Nephron (organoid): ENCODE results near the gene ARMC8.

Experiments used
- H3K27ac Mint-ChIP-seq, 3 experiments: 2 replicates each; pipeline ENCODE4 v1.8.0; 2020; ENCODE audit warnings: mixed read lengths in 3 of 3, mild to moderate bottlenecking in 2 of 3, moderate library complexity in 1 of 3
- H3K27me3 Mint-ChIP-seq: 2 replicates; pipeline ENCODE4 v1.8.0; 2021; ENCODE audit warnings: low read depth, mild to moderate bottlenecking, moderate library complexity, mixed read lengths
- H3K36me3 Mint-ChIP-seq: 2 replicates; pipeline ENCODE4 v1.8.0; 2020; ENCODE audit warnings: low read depth, mixed read lengths
- H3K4me1 Mint-ChIP-seq: 2 replicates; pipeline ENCODE4 v1.8.0; 2020; ENCODE audit warnings: mixed read lengths
- H3K4me3 Mint-ChIP-seq, 3 experiments: 2 replicates each; pipeline ENCODE4 v1.8.0; 2020; ENCODE audit warnings: mild to moderate bottlenecking in 3 of 3, mixed read lengths in 3 of 3, moderate library complexity in 2 of 3
- H3K9me3 Mint-ChIP-seq: 2 replicates; pipeline ENCODE4 v1.8.0; 2020; ENCODE audit warnings: mixed read lengths
- CTCF ChIP-seq, 3 experiments: fragments of 200-600 bp; sonication (generic); IDR thresholded peaks; one replicate each; pipeline ENCODE4 v1.5.0; 2021; ENCODE audit warnings: antibody characterized with exemption in 3 of 3; ENCODE audit not compliant: unreplicated experiment in 3 of 3

ARMC8 gene

GRCh38 chr3:138297876-138298275 is 110.8 kb downstream of the ARMC8 start:
- no peaks in the 10 kb centered on the region for H3K4me1 Mint-ChIP-seq
- peaks cover 30% of the 10 kb centered on the region for H3K36me3 Mint-ChIP-seq
- H3K27me3 Mint-ChIP-seq: no peaks in the 10 kb centered on the region
- no peak for TF ChIP-seq CTCF (IDR thresholded peaks at IDR 0.05; ENCODE audit: unreplicated experiment in 3 of 3)
- H3K9me3 Mint-ChIP-seq: no peaks in the 10 kb centered on the region
- no peak overlapping the region for H3K27ac Mint-ChIP-seq
- no peak overlapping the region for H3K4me3 Mint-ChIP-seq

DNA sequence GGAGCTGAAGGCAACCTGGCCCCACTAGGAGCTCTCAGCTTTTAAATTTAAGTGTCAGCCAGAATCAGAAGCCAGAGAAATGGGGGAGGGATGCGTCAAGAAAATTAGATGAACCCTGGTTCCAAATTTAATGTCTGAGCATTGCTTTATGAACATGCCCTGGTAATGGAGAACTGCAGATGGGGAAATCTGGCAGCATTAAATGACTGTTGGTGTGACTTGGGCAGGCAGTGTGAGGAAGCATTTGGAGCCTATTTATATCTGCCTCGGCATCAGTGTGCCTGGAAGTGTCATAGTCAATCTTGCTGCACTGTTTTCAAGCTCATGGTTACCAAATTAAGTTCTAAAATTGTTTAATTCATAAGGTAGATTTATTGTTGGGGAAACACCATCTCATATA is 113.5 kb downstream of the ARMC8 start:
- H3K27ac Mint-ChIP-seq: no peak overlapping the region
- no peak for TF ChIP-seq CTCF (IDR thresholded peaks at IDR 0.05; ENCODE audit: unreplicated experiment in 3 of 3)
- no peaks in the 10 kb centered on the region for H3K4me1 Mint-ChIP-seq
- peaks cover 15% of the 10 kb centered on the region for H3K36me3 Mint-ChIP-seq
- no peaks in the 10 kb centered on the region for H3K27me3 Mint-ChIP-seq
- peaks cover 3% of the 10 kb centered on the region for H3K9me3 Mint-ChIP-seq
- no peak overlapping the region for H3K4me3 Mint-ChIP-seq

DNA sequence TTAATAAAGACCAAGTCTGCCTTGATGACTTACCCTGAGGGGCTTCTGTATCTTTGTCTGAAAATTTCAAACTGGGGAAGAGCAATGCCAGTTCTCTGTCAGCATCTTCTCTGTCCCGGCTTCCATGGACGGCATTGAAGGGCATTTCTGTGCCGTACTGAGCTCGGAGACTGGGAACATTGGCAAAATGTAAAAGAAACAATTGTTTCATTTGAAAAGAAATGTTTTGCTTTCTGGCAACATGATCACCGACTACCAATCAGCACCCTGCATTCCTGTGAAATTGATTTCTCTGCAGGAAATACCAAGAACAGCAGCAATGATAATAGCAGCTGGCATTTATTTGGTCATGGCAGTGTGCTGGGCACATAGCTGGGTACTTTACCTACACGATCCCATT is 116.4 kb downstream of the ARMC8 start:
- H3K4me3 Mint-ChIP-seq: no peak overlapping the region
- H3K27ac Mint-ChIP-seq: no peak overlapping the region

DNA sequence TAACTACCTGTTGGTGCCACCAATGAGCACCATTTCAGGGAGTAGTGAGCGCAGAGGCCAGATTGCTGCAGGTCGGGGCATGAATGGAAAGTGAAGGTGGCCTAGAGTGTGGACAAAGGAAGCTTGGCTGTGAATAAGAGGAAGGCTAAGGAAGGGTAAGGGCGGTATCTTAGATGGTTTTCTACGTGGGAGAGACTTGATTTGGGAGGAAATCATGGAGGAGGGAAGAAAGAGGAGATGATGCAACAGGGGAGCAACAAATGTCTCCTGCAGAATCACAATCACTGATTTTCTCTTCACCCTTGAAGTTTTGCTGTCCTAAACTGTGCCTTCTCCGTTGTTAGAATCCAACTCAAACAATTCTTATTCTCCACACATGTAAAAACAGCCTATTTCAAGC is 120.8 kb downstream of the ARMC8 start:
- no peaks in the 10 kb centered on the region for H3K4me1 Mint-ChIP-seq
- no peak overlapping the region for H3K4me3 Mint-ChIP-seq
- H3K27me3 Mint-ChIP-seq: peaks cover 17% of the 10 kb centered on the region
- H3K27ac Mint-ChIP-seq: no peak overlapping the region
- H3K9me3 Mint-ChIP-seq: peaks cover 38% of the 10 kb centered on the region
- H3K36me3 Mint-ChIP-seq: peaks cover 10% of the 10 kb centered on the region
- TF ChIP-seq CTCF (IDR thresholded peaks at IDR 0.05; ENCODE audit: unreplicated experiment in 3 of 3): no peak

More for the DNA sequence above, 116.4 kb downstream of the ARMC8 start:
- Mint-ChIP-seq H3K36me3 (peaks cover 20% of the 10 kb centered on the region), H3K9me3 (peaks cover 15% of the 10 kb centered on the region), H3K27me3 (peaks cover 6% of the 10 kb centered on the region), H3K4me1 (no peaks in the 10 kb centered on the region)
- TF ChIP-seq CTCF (IDR thresholded peaks at IDR 0.05; ENCODE audit: unreplicated experiment in 3 of 3): no peak

DNA sequence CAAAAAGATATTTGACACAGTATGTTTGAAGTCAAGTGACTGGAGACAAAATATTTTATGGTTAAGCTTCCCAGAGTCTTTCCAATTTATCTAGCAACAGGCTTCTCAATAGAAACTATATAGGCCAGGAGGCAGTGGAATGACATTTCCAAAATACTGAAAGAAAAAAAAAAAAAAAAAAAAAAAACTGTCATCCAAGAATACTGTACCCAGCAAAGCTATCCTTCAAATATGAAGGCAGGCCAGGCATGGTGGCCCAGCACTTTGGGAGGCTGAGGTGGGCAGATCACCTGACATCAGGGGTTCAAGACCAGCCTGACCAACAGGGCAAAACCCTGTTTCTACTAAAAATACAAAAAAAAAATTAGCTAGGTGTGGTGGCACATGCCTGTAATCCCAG is 121.7 kb downstream of the ARMC8 start:
- TF ChIP-seq CTCF (IDR thresholded peaks at IDR 0.05; ENCODE audit: unreplicated experiment in 3 of 3): no peak
- Mint-ChIP-seq H3K4me1 (no peaks in the 10 kb centered on the region), H3K27ac (no peak overlapping the region), H3K9me3 (peaks cover 38% of the 10 kb centered on the region), H3K27me3 (peaks cover 17% of the 10 kb centered on the region), H3K4me3 (no peak overlapping the region), H3K36me3 (peaks cover 10% of the 10 kb centered on the region)

GRCh38 chr3:138310494-138310893 is 123.4 kb downstream of the ARMC8 start:
- Mint-ChIP-seq H3K4me3 (no peak overlapping the region), H3K27ac (no peak overlapping the region), H3K4me1 (no peaks in the 10 kb centered on the region), H3K36me3 (peaks cover 10% of the 10 kb centered on the region), H3K27me3 (peaks cover 17% of the 10 kb centered on the region), H3K9me3 (peaks cover 36% of the 10 kb centered on the region)
- TF ChIP-seq CTCF (IDR thresholded peaks at IDR 0.05; ENCODE audit: unreplicated experiment in 3 of 3): no peak
